Endothelial cell (in vitro differentiated cells): ENCODE data around the gene CELSR2. TPM values are rescaled to one million over a fixed set of nuclear protein-coding genes. Genes with fewer than 3 reads are reported as not detected.
"Not testable (repeated sequence)": the region's sequence is repeated elsewhere in the genome, so short reads cannot be mapped to it uniquely, and the experiment has no call there.

Experiments used
- DNase-seq: peaks from one replicate; pipeline ENCODE4 v3.0.0; 2021; ENCODE audit warnings: low spot score
- H3K27ac Mint-ChIP-seq: one replicate; pipeline ENCODE4 v1.8.0; 2021; ENCODE audit warnings: mixed read lengths, inconsistent platforms; ENCODE audit not compliant: unreplicated experiment
- H3K27me3 Mint-ChIP-seq: one replicate; pipeline ENCODE4 v1.8.0; 2021; ENCODE audit warnings: mild to moderate bottlenecking, moderate library complexity, mixed read lengths, inconsistent platforms; ENCODE audit not compliant: unreplicated experiment
- H3K36me3 Mint-ChIP-seq: one replicate; pipeline ENCODE4 v1.8.0; 2021; ENCODE audit warnings: mild to moderate bottlenecking, low read depth, mixed read lengths, inconsistent platforms; ENCODE audit not compliant: unreplicated experiment
- H3K4me1 Mint-ChIP-seq: one replicate; pipeline ENCODE4 v1.8.0; 2021; ENCODE audit warnings: mild to moderate bottlenecking, mixed read lengths, inconsistent platforms; ENCODE audit not compliant: unreplicated experiment
- H3K4me3 Mint-ChIP-seq: one replicate; pipeline ENCODE4 v1.8.0; 2021; ENCODE audit warnings: mild to moderate bottlenecking, mixed read lengths, inconsistent platforms; ENCODE audit not compliant: unreplicated experiment
- H3K9me3 Mint-ChIP-seq: one replicate; pipeline ENCODE4 v1.8.0; 2021; ENCODE audit warnings: mixed read lengths, inconsistent platforms; ENCODE audit not compliant: unreplicated experiment
- total RNA-seq: library from RNA; stranded (reverse); fragmentation: NEBNext Ultra II Directional; extraction: Animal tissue kit (Norgen Biotek cat#: 25700); gene quantifications from one replicate; pipeline ENCODE4 v1.2.1, GENCODE V29; 2021; ENCODE audit not compliant: unreplicated experiment
- TF ChIP-seq, protein P1 (sequence below): fragments of 200-600 bp; sonication (generic); IDR thresholded peaks from one replicate; pipeline ENCODE4 v1.5.0; 2021; ENCODE audit warnings: antibody characterized with exemption; ENCODE audit not compliant: unreplicated experiment

Gene CELSR2
- total RNA-seq, 1 donor from 2014 or later, result 1.6 TPM

DNA sequence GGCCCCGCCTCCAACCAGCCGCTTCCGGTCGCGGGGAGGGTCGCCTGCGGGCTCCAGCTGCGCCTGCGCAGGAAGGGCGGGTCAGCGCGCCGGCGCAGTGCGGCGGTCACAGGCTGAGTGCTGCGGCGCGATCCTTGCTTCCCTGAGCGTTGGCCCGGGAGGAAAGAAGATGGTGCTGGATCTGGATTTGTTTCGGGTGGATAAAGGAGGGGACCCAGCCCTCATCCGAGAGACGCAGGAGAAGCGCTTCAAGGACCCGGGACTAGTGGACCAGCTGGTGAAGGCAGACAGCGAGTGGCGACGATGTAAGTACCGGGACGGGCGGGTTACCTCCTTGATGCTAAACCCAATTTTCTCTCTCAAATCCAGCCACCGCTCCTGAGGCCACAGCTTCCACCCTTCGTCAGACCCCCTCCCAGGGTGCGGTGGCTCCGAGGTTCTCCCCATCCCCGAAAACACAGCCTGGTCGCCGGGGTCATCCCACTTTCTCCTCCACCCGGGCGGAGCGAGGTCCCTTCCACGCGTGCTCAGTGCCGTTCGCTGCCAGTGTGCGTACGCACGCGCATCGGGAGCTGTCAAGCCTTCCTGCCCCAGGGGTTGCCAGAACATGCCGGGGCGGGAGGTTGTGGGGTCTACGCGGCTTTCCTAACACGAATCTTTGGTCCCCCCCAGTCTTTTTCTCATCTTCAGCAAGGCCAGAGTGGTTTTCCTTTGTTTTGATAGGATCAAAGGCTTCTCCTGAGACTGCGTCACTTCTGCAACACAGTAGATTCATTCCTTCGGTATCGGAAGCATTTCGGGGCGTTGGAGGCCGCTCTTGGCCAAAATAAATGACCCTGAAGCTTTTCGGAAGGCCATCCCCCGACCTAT, 35.3 kb upstream of the CELSR2 start, which contains the start of gene SARS1:
TSS of gene SARS1 (plus strand) at position 95 of the 870 bp plus-strand sequence. CDS start at position 170, 75 bp downstream.
- H3K4me3 Mint-ChIP-seq, result peak within 1 kb of the TSS; percentile 98
- no peaks in the 10 kb centered on the region for H3K36me3 Mint-ChIP-seq

DNA sequence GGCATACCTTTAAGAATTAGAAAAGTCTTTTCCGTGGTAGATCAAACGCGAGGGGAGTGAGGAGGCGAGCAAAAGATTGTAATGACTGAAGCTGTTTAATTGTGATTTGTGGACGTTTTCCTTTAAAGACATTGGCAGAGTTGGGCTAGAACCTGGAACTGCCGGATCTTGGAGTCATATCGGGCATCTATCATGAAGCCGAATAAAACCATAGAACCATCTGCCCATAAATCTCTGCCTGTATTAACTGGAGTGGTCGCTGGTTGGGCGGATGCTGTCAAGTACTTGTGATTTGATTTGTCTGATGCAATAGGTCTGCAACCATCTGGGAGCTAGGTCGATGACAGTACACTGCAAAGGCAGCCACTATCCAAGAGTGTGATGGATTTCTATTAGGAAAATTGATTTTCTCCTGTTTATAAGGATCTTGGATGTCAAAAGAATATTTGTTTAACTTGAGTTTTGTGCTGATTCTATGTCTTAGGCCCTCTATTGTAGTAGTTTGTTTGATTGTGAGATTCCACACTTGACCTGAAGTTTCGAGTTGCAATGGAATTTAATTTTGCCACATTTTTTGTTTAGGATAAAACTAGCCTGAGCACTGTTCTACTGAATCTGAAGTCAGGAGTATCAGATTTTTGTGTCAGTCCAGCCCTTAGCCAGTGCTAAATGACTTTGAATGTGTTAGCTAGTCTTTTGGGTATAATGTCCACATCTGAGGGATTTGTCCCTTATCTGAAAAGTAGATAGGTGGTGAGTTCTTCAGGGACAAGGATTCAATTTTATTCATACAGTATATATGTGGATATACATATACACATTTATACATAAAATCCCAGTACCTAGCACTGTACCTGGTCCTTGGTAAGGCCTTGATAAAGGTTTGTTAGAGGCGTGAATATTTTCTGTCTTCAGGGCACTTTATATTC, 34.4 kb upstream of the CELSR2 start:
- no peaks in the 10 kb centered on the region for H3K36me3 Mint-ChIP-seq
- peak overlapping the region; percentile 88 for H3K27ac Mint-ChIP-seq
- no peaks in the 10 kb centered on the region for H3K9me3 Mint-ChIP-seq
- H3K27me3 Mint-ChIP-seq, result no peaks in the 10 kb centered on the region
- TF ChIP-seq, protein P1, sequence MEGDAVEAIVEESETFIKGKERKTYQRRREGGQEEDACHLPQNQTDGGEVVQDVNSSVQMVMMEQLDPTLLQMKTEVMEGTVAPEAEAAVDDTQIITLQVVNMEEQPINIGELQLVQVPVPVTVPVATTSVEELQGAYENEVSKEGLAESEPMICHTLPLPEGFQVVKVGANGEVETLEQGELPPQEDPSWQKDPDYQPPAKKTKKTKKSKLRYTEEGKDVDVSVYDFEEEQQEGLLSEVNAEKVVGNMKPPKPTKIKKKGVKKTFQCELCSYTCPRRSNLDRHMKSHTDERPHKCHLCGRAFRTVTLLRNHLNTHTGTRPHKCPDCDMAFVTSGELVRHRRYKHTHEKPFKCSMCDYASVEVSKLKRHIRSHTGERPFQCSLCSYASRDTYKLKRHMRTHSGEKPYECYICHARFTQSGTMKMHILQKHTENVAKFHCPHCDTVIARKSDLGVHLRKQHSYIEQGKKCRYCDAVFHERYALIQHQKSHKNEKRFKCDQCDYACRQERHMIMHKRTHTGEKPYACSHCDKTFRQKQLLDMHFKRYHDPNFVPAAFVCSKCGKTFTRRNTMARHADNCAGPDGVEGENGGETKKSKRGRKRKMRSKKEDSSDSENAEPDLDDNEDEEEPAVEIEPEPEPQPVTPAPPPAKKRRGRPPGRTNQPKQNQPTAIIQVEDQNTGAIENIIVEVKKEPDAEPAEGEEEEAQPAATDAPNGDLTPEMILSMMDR, result no peak
- H3K4me1 Mint-ChIP-seq, result peaks cover 9% of the 10 kb centered on the region
- peak overlapping the region; percentile 98 for H3K4me3 Mint-ChIP-seq
- no peak for DNase-seq

More for the DNA sequence above, 35.3 kb upstream of the CELSR2 start, which contains the start of gene SARS1:
- H3K9me3 Mint-ChIP-seq, result no peaks in the 10 kb centered on the region
- TF ChIP-seq, protein P1, result no peak
- H3K4me1 Mint-ChIP-seq, result peaks cover 13% of the 10 kb centered on the region
- H3K27me3 Mint-ChIP-seq, result no peaks in the 10 kb centered on the region
- peak within 1 kb of the TSS; percentile 88 for H3K27ac Mint-ChIP-seq
- peak; percentile 91 for DNase-seq

DNA sequence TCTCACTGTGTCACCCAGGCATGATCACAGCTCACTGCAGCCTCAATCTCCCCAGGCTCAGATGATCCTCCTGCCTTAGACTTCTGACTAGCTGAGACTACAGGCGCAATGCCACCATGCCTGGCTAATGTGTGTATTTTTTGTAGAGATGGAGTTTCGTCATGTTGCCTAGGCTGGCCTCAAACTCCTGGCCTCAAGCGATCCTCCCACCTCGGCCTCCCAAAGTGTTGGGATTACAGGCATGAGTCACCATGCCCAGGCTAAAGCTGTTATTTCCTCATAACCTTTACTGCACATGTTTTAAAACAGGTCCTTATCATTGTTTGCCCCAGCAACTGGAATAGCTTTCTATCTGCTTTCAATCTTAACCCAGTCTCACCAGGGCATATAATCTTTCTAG, 32.7 kb upstream of the CELSR2 start:
- TF ChIP-seq, protein P1, result no peak
- no peaks in the 10 kb centered on the region for H3K27me3 Mint-ChIP-seq
- DNase-seq, result no peak
- H3K4me3 Mint-ChIP-seq, result no peak overlapping the region
- H3K9me3 Mint-ChIP-seq, result no peaks in the 10 kb centered on the region
- no peak overlapping the region for H3K27ac Mint-ChIP-seq
- H3K36me3 Mint-ChIP-seq, result no peaks in the 10 kb centered on the region
- peaks cover 9% of the 10 kb centered on the region for H3K4me1 Mint-ChIP-seq

DNA sequence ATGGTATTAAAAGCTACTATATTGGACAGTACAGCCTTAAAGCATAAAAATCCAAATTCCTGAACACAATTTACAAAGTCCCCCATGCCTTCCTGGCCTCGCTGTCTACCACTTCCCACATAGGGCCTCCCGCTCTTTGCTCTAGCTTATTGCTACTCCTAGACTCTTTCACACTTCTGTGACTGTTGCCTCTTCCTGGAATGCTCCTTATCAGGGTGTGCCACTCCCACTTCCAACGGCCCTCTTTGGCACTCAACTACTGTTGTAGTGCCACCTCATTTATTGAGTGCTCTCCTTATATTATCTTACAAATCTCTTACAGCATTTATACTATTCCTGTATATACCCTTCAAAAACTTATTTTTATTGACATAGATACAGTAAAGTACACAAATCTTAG, 30.8 kb upstream of the CELSR2 start:
- DNase-seq, result no peak
- Mint-ChIP-seq H3K36me3 (no peaks in the 10 kb centered on the region), H3K4me3 (no peak overlapping the region), H3K27me3 (no peaks in the 10 kb centered on the region), H3K9me3 (no peaks in the 10 kb centered on the region), H3K27ac (no peak overlapping the region), H3K4me1 (peaks cover 9% of the 10 kb centered on the region)
- TF ChIP-seq, protein P1, result no peak

DNA sequence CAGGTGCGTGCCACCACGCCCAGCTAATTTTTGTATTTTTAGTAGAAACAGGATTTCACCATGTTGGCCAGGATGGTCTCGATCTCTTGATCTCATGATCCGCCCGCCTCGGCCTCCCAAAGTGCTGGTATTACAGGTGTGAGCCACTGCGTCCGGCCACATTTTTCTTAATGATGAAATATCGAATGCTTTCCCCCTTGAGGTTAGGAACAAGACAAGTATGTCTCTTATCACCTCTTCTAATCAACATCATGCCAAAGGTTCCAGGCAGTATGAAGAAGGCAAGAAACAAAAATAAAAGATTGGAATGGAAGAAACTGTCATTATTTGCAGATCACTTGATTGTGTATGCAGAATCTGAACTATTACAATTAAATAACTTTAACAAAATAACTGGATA, 28.1 kb upstream of the CELSR2 start:
- not testable (repeated sequence) for H3K27ac Mint-ChIP-seq, DNase-seq, H3K9me3 Mint-ChIP-seq, H3K27me3 Mint-ChIP-seq, H3K4me3 Mint-ChIP-seq, H3K4me1 Mint-ChIP-seq, H3K36me3 Mint-ChIP-seq
